Natural killer cell (primary cell): ENCODE results near the gene CABP7. TPM values are rescaled to one million over a fixed set of nuclear protein-coding genes. Genes with fewer than 3 reads are reported as not detected.

ENCODE experiments used
- ATAC-seq, 3 donors: fragments of 150-1000 bp in 2 of 3; fragments of 200-7000 bp in 1 of 3; cut with Tn5 transposase; 1 replicate in 1 of 3; 2 replicates in 2 of 3; pipeline ENCODE4 v1.10.0; 2021; ENCODE audit warnings: mild to moderate bottlenecking in 2 of 3, moderate library complexity in 2 of 3
- DNase-seq, 2 donors: peaks; one replicate each; pipeline versions ENCODE4 v3.0.0 to v3.0.0-alpha.2; 2013 to 2021; ENCODE audit warnings: mixed read lengths in 1 of 2
- H3K27ac ChIP-seq: one replicate; pipeline ENCODE4 v1.5.1; 2013; ENCODE audit warnings: mild to moderate bottlenecking, low read length
- H3K27me3 ChIP-seq: one replicate; pipeline ENCODE4 v1.6.1; 2013; ENCODE audit warnings: low read length; ENCODE audit not compliant: control insufficient read depth, insufficient read depth
- H3K36me3 ChIP-seq: one replicate; pipeline ENCODE4 v1.6.1; 2013; ENCODE audit warnings: low read length; ENCODE audit not compliant: control insufficient read depth, insufficient read depth
- H3K4me1 ChIP-seq: one replicate; pipeline ENCODE4 v1.6.1; 2013; ENCODE audit warnings: low read length; ENCODE audit not compliant: control insufficient read depth, insufficient read depth
- H3K4me3 ChIP-seq: one replicate; pipeline ENCODE4 v1.5.1; 2013; ENCODE audit warnings: low read length
- H3K9me3 ChIP-seq: one replicate; pipeline ENCODE4 v1.6.1; 2013; ENCODE audit warnings: low read length; ENCODE audit not compliant: control insufficient read depth, insufficient read depth
- H3K27ac Mint-ChIP-seq, 2 donors: one replicate each; pipeline ENCODE4 v1.8.0; 2022; ENCODE audit warnings: mild to moderate bottlenecking in 2 of 2, mixed read lengths in 2 of 2, moderate library complexity in 1 of 2
- H3K27me3 Mint-ChIP-seq, 2 donors: one replicate each; pipeline ENCODE4 v1.8.0; 2022; ENCODE audit warnings: low read depth in 2 of 2, mixed read lengths in 2 of 2
- H3K36me3 Mint-ChIP-seq: one replicate; pipeline ENCODE4 v1.8.0; 2022; ENCODE audit warnings: mixed read lengths
- H3K4me1 Mint-ChIP-seq, 2 donors: one replicate each; pipeline ENCODE4 v1.8.0; 2022; ENCODE audit warnings: mixed read lengths in 2 of 2
- H3K4me3 Mint-ChIP-seq: one replicate; pipeline ENCODE4 v1.8.0; 2022; ENCODE audit warnings: mild to moderate bottlenecking, moderate library complexity, mixed read lengths
- H3K9me3 Mint-ChIP-seq, 2 donors: one replicate each; pipeline ENCODE4 v1.8.0; 2022; ENCODE audit warnings: mixed read lengths in 2 of 2
- CTCF ChIP-seq: fragments of 200-600 bp; IDR thresholded peaks from one replicate; pipeline ENCODE4 v1.8.0; 2022; ENCODE audit warnings: antibody characterized with exemption
- WGBS: methylation state at CpG from one replicate; pipeline ENCODE4 v1.1.7; 2013; ENCODE audit warnings: missing lambda C conversion rate; ENCODE audit not compliant: insufficient coverage; 5-methylcytosine and 5-hydroxymethylcytosine counted together
- intact Hi-C: fragments of 100-400 bp; cut with micrococcal nuclease; formaldehyde crosslinking; loops from one replicate; pipeline ENCODE4 v1.14.2; 2022
- total RNA-seq, 4 donors: library from RNA; stranded (reverse); fragments of 120-200 nt in 1 of 4; gene quantifications; one replicate each; pipeline versions ENCODE4 v1.2.3 to v1.2.4, GENCODE V29; 2013 to 2022

CABP7 gene
- total RNA-seq, 3 donors from 2014 or later (not counting 1 experiment from before 2014, with no cell fraction given), result 0.35 to 0.93 (median 0.54) TPM

GRCh38 chr22:29758959-29759358 lies 39.2 kb downstream of the CABP7 start:
- H3K4me3 ChIP-seq, result no peak overlapping the region
- Mint-ChIP-seq H3K9me3 (no peaks in the 10 kb centered on the region), H3K36me3 (no peaks in the 10 kb centered on the region), H3K4me1 (peaks cover 5 to 15% of the 10 kb centered on the region in 2 donors), H3K27ac (no peak overlapping the region), H3K4me3 (no peak overlapping the region), H3K27me3 (no peaks in the 10 kb centered on the region)
- no peaks in the 10 kb centered on the region for H3K9me3 ChIP-seq
- DNase-seq (no peak), ATAC-seq (no peak)
- no peaks in the 10 kb centered on the region for H3K4me1 ChIP-seq
- no peak for TF ChIP-seq CTCF
- no peaks in the 10 kb centered on the region for H3K36me3 ChIP-seq
- intact Hi-C loops, result no loop called here
- WGBS, result 89% methylated on average over 4 of the region's 5 CpGs
- H3K27ac ChIP-seq, result no peak overlapping the region
- H3K27me3 ChIP-seq, result no peaks in the 10 kb centered on the region

GRCh38 chr22:29762263-29762662 lies 42.5 kb downstream of the CABP7 start:
- Mint-ChIP-seq H3K27ac (no peak overlapping the region), H3K36me3 (no peaks in the 10 kb centered on the region), H3K4me1 (peaks cover 20 to 25% of the 10 kb centered on the region in 2 donors), H3K9me3 (no peaks in the 10 kb centered on the region), H3K4me3 (no peak overlapping the region), H3K27me3 (no peaks in the 10 kb centered on the region)
- ATAC-seq (no peak), DNase-seq (no peak)
- intact Hi-C loops, result loop anchor here (10.0 kb wide), 1 partner anchor 157 kb away; the partner anchor contains the start of gene NF2
- no peak overlapping the region for H3K4me3 ChIP-seq
- no peaks in the 10 kb centered on the region for H3K9me3 ChIP-seq
- 93% methylated on average over 14 of the region's 15 CpGs for WGBS
- H3K27me3 ChIP-seq, result no peaks in the 10 kb centered on the region
- peaks cover 12% of the 10 kb centered on the region for H3K4me1 ChIP-seq
- H3K27ac ChIP-seq, result no peak overlapping the region
- H3K36me3 ChIP-seq, result no peaks in the 10 kb centered on the region
- no peak for TF ChIP-seq CTCF

- intact Hi-C loops, result loop anchor here (10.0 kb wide), 1 partner anchor 161 kb away; the partner anchor contains the start of gene NF2
- H3K4me3 Mint-ChIP-seq, result peak overlapping the region; percentile 95
- H3K4me1 Mint-ChIP-seq, result peaks cover 34 to 37% of the 10 kb centered on the region in 2 donors
- H3K9me3 ChIP-seq, result no peaks in the 10 kb centered on the region
- H3K36me3 ChIP-seq, result peaks cover 16% of the 10 kb centered on the region
- H3K27ac ChIP-seq, result peak overlapping the region; percentile 81
- H3K36me3 Mint-ChIP-seq, result no peaks in the 10 kb centered on the region
- DNase-seq (peak in 1 of 2 donors; percentile 39), ATAC-seq (no peak)
- H3K27ac Mint-ChIP-seq, result peak overlapping the region; percentile 93 to 99
- peaks cover 23% of the 10 kb centered on the region for H3K4me1 ChIP-seq
- peak overlapping the region; percentile 72 for H3K4me3 ChIP-seq
- no peaks in the 10 kb centered on the region for H3K27me3 Mint-ChIP-seq
- 57% methylated on average over 15 of the region's 15 CpGs for WGBS
- no peaks in the 10 kb centered on the region for H3K9me3 Mint-ChIP-seq
- TF ChIP-seq CTCF, result no peak
- no peaks in the 10 kb centered on the region for H3K27me3 ChIP-seq
Observed at GRCh38 chr22:29765905-29766631, 46.3 kb downstream of the CABP7 start.
